IMR-90 (cell line): ENCODE measurements around the gene FCRL2. TPM values are rescaled to one million over a fixed set of nuclear protein-coding genes. Genes with fewer than 3 reads are reported as not detected.

Source experiments
- ATAC-seq: fragments of 200-7000 bp; cut with Tn5 transposase; 2 replicates; pipeline ENCODE4 v1.9.1; 2020; ENCODE audit warnings: low read depth, mild to moderate bottlenecking, moderate library complexity
- BruUV-seq: library from RNA; stranded (reverse); fragments of 400-500 nt; replicated peaks from 2 replicates; lab custom pipeline; 2021; lab: Mats Ljungman, UMichigan
- CTCF ChIA-PET: fragments of 300-600 bp; formaldehyde crosslinking; extraction: SDS; loops from one replicate; lab custom pipeline; 2021; ENCODE audit warnings: antibody characterized with exemption; lab: Yijun Ruan, JAX
- POLR2A ChIA-PET: fragments of 300-600 bp; sonication (Branson Sonifier 250); formaldehyde crosslinking; loops from one replicate; lab custom pipeline; 2022; ENCODE audit warnings: antibody characterized with exemption; ENCODE audit not compliant: unreplicated experiment; lab: Charles Lee
- DNase-seq: peaks from one replicate; pipeline ENCODE4 v3.0.0; 2013
- H2AFZ ChIP-seq: replicated peaks from 2 replicates; pipeline ENCODE3; 2013; ENCODE audit warnings: low read length, mild to moderate bottlenecking; ENCODE audit not compliant: poor library complexity
- H2AK5ac ChIP-seq: 2 replicates; pipeline ENCODE4 v1.6.1; 2013; ENCODE audit warnings: low read depth, low read length, inconsistent platforms
- H2AK9ac ChIP-seq: replicated peaks from 2 replicates; pipeline ENCODE3; 2013; ENCODE audit warnings: mild to moderate bottlenecking, low read depth, low read length, moderate library complexity; ENCODE audit not compliant: poor library complexity
- H2BK120ac ChIP-seq: 2 replicates; pipeline ENCODE4 v1.6.1; 2013; ENCODE audit warnings: low read depth, low read length, inconsistent platforms
- H2BK15ac ChIP-seq: 3 replicates; pipeline ENCODE4 v1.6.1; 2013; ENCODE audit warnings: low read depth, low read length, inconsistent platforms
- H2BK20ac ChIP-seq: 2 replicates; pipeline ENCODE4 v1.6.1; 2013; ENCODE audit warnings: low read depth, mild to moderate bottlenecking, inconsistent platforms, low read length, moderate library complexity
- H2BK5ac ChIP-seq: 2 replicates; pipeline ENCODE4 v1.6.1; 2013; ENCODE audit warnings: mild to moderate bottlenecking, low read depth, low read length, inconsistent platforms; ENCODE audit not compliant: poor library complexity, severe bottlenecking
- H3K14ac ChIP-seq: replicated peaks from 2 replicates; pipeline ENCODE4 v1.6.1; 2013; ENCODE audit warnings: low read depth, low read length, inconsistent platforms
- H3K18ac ChIP-seq: 2 replicates; pipeline ENCODE4 v1.6.1; 2013; ENCODE audit warnings: low read depth, low read length, control low read depth
- H3K23ac ChIP-seq: 2 replicates; pipeline ENCODE4 v1.6.1; 2013; ENCODE audit warnings: low read depth, low read length, inconsistent platforms
- H3K27ac ChIP-seq: 2 replicates; pipeline ENCODE4 v1.5.1; 2013; ENCODE audit warnings: mild to moderate bottlenecking, control low read depth, low read length; ENCODE audit not compliant: insufficient read depth
- H3K27me3 ChIP-seq: 2 replicates; pipeline ENCODE4 v1.6.1; 2013; ENCODE audit warnings: low read length; ENCODE audit not compliant: control insufficient read depth, insufficient read depth
- H3K36me3 ChIP-seq: 2 replicates; pipeline ENCODE4 v1.6.1; 2013; ENCODE audit warnings: low read length, mixed read lengths; ENCODE audit not compliant: control insufficient read depth, insufficient read depth
- H3K4ac ChIP-seq: 2 replicates; pipeline ENCODE4 v1.6.1; 2013; ENCODE audit warnings: low read depth, low read length, inconsistent platforms
- H3K4me1 ChIP-seq: 2 replicates; pipeline ENCODE4 v1.6.1; 2013; ENCODE audit warnings: low read length, mixed read lengths; ENCODE audit not compliant: control insufficient read depth, insufficient read depth
- H3K4me2 ChIP-seq: 2 replicates; pipeline ENCODE4 v1.6.1; 2013; ENCODE audit warnings: low read depth, mild to moderate bottlenecking, control low read depth, low read length, moderate library complexity
- H3K4me3 ChIP-seq: 2 replicates; pipeline ENCODE4 v1.5.1; 2013; ENCODE audit warnings: low read depth, mild to moderate bottlenecking, control low read depth, low read length, moderate library complexity; ENCODE audit not compliant: insufficient read depth
- H3K56ac ChIP-seq: 2 replicates; pipeline ENCODE4 v1.6.1; 2013; ENCODE audit warnings: low read length, inconsistent platforms; ENCODE audit not compliant: insufficient read depth; ENCODE audit errors: extremely low read depth
- H3K79me1 ChIP-seq, 2 experiments: 2 replicates each; pipeline ENCODE4 v1.6.1; 2013; ENCODE audit warnings: low read length in 2 of 2, inconsistent platforms in 1 of 2, low read depth in 1 of 2
- H3K9ac ChIP-seq: 2 replicates; pipeline ENCODE4 v1.6.1; 2013; ENCODE audit warnings: low read depth, low read length, control low read depth
- H3K9me1 ChIP-seq: 2 replicates; pipeline ENCODE4 v1.6.1; 2013; ENCODE audit warnings: low read length, inconsistent platforms; ENCODE audit not compliant: insufficient read depth
- H3K9me3 ChIP-seq: 2 replicates; pipeline ENCODE4 v1.6.1; 2013; ENCODE audit warnings: low read length; ENCODE audit not compliant: control insufficient read depth, insufficient read depth
- H4K20me1 ChIP-seq: 2 replicates; pipeline ENCODE4 v1.6.1; 2013; ENCODE audit warnings: low read length, inconsistent platforms; ENCODE audit not compliant: insufficient read depth
- H4K5ac ChIP-seq: 2 replicates; pipeline ENCODE4 v1.6.1; 2013; ENCODE audit warnings: mild to moderate bottlenecking, low read depth, low read length, control low read depth
- H4K8ac ChIP-seq, 2 experiments: 2 replicates each; pipeline ENCODE4 v1.6.1; 2013; ENCODE audit warnings: low read depth in 2 of 2, low read length in 2 of 2, control low read depth in 1 of 2, inconsistent platforms in 1 of 2
- H4K91ac ChIP-seq: 2 replicates; pipeline ENCODE4 v1.6.1; 2013; ENCODE audit warnings: low read depth, low read length, inconsistent platforms; ENCODE audit not compliant: insufficient read depth
- BHLHE40 ChIP-seq: fragments of 150-350 bp; IDR thresholded peaks from 2 replicates; pipeline ENCODE4 v1.6.1; 2016; ENCODE audit warnings: mild to moderate bottlenecking, low read depth, low read length
- CEBPB ChIP-seq: IDR thresholded peaks from 2 replicates; pipeline ENCODE4 v1.6.1; 2012; ENCODE audit warnings: low read depth, low read length, improper control_type of control experiment
- CHD1 ChIP-seq: IDR thresholded peaks from 2 replicates; pipeline ENCODE4 v1.6.1; 2012; ENCODE audit warnings: low read depth, low read length, improper control_type of control experiment
- FOS ChIP-seq: fragments of 150-350 bp; IDR thresholded peaks from 2 replicates; pipeline ENCODE4 v1.6.1; 2016; ENCODE audit warnings: low read depth, low read length
- MAFK ChIP-seq: IDR thresholded peaks from 2 replicates; pipeline ENCODE4 v1.6.1; 2012; ENCODE audit warnings: low read depth, low read length, improper control_type of control experiment
- MAZ ChIP-seq: IDR thresholded peaks from 2 replicates; pipeline ENCODE4 v1.6.1; 2012; ENCODE audit warnings: low read depth, mild to moderate bottlenecking, low read length, improper control_type of control experiment, moderate library complexity, borderline replicate concordance
- MXI1 ChIP-seq: IDR thresholded peaks from 2 replicates; pipeline ENCODE4 v1.6.1; 2012; ENCODE audit warnings: low read depth, mild to moderate bottlenecking, low read length, moderate library complexity, borderline replicate concordance
- NFE2L2 ChIP-seq: fragments of 150-350 bp; IDR thresholded peaks from 2 replicates; pipeline ENCODE4 v1.6.1; 2016; ENCODE audit warnings: low read depth, mild to moderate bottlenecking, low read length
- POLR2A ChIP-seq: IDR thresholded peaks from 2 replicates; pipeline ENCODE4 v1.6.1; 2012; ENCODE audit warnings: mild to moderate bottlenecking, low read depth, low read length
- RAD21 ChIP-seq: IDR thresholded peaks from 2 replicates; pipeline ENCODE4 v1.6.1; 2012; ENCODE audit warnings: low read length, improper control_type of control experiment
- RCOR1 ChIP-seq: IDR thresholded peaks from 2 replicates; pipeline ENCODE4 v1.6.1; 2012; ENCODE audit warnings: mild to moderate bottlenecking, low read length, improper control_type of control experiment; ENCODE audit not compliant: insufficient replicate concordance
- RFX5 ChIP-seq: IDR thresholded peaks from 2 replicates; pipeline ENCODE4 v1.8.0; 2012; ENCODE audit warnings: low read depth, mild to moderate bottlenecking, low read length, moderate library complexity
- WGBS, 2 experiments: methylation state at CpG; one replicate each; pipeline versions ENCODE4 v1.1.5 to v1.1.7; 2013; ENCODE audit warnings: missing lambda C conversion rate in 2 of 2; ENCODE audit not compliant: insufficient read length in 1 of 2; ENCODE audit errors: extremely low coverage in 2 of 2; 5-methylcytosine and 5-hydroxymethylcytosine counted together
- dilution Hi-C: fragments of 300-500 bp; cut with HindIII; formaldehyde crosslinking; loops from one replicate; pipeline ENCODE4 v1.14.3; 2018; ENCODE audit warnings: low sequenced_read_pairs; ENCODE audit not compliant: unreplicated experiment
- in situ Hi-C: fragments of 300-500 bp; cut with MboI; formaldehyde crosslinking; loops from 3 replicates; pipeline ENCODE4 v1.14.3; 2019; ENCODE audit warnings: low sequenced_read_pairs, inconsistent platforms, mixed read lengths
- intact Hi-C: fragments of 100-400 bp; cut with micrococcal nuclease; formaldehyde crosslinking; loops from 2 replicates; pipeline ENCODE4 v1.10.0; 2022
- polyA plus RNA-seq, 3 experiments: library from polyadenylated mRNA; depleted of rRNA; stranded (reverse); fragments of >200 nt; gene quantifications; 2 replicates each; pipeline ENCODE4 v1.2.3, GENCODE V29; 2012; ENCODE audit warnings: low replicate concordance in 1 of 3
- total RNA-seq: library from RNA; depleted of rRNA; stranded (reverse); fragments of >200 nt; gene quantifications from 2 replicates; pipeline ENCODE4 v1.2.3, GENCODE V29; 2012
- TF ChIP-seq, protein P1 (sequence below): conservative IDR thresholded peaks from 2 replicates; pipeline ENCODE4 v1.5.1; 2012; ENCODE audit warnings: mild to moderate bottlenecking, low read depth, low read length, improper control_type of control experiment
- TF ChIP-seq, protein P2 (sequence below): fragments of 150-350 bp; IDR thresholded peaks from 2 replicates; pipeline ENCODE4 v1.6.1; 2017; ENCODE audit warnings: mild to moderate bottlenecking, antibody characterized with exemption, low read length, low read depth
- TF ChIP-seq, protein P3 (sequence below): fragments of 150-350 bp; IDR thresholded peaks from 2 replicates; pipeline ENCODE4 v1.6.1; 2016; ENCODE audit warnings: low read depth, mild to moderate bottlenecking, low read length, moderate library complexity, borderline replicate concordance

Gene FCRL2
- total and polyA plus RNA-seq, 2 of the 4 experiments (the other 2 are of a cell fraction): not detected

DNA sequence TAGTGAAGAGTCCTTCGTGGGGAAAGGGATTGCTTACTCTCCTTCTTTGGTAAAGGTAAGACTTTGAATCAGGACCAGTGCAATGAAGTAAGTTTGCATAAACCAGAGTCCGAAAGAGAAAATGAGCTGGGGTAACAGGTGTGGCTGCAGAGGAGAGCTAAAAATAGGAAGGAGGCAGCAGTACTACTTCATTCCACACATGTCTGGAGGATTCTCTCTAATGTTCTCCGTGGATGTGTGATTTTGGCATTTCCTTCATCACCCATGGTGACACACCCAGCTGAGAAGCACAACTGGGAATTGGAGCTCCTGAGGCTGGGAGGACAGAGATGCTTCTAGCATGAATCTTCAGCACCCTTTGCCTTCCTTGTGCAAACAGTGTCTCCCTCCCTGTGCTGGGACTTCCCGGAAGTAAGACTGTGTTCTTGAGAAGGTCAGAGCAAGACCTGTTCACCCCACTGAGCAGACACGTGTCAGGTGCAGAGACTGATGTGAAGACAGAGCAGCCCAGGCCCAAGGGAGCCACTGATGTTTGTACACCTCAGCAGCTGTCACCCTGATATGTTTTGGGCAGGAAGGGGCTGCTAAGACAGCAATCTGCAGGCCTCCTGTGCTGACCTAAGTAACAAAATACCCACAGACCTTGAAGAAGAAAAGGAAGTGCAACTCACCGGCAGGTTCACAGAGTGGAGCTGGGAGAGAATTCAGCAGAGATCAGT, 29.7 kb upstream of the FCRL2 start:
- Histone ChIP-seq H4K5ac (no peak overlapping the region), H3K9me1 (no peaks in the 10 kb centered on the region), H3K27ac (no peak overlapping the region), H3K23ac (no peak overlapping the region), H4K91ac (no peak overlapping the region), H2AK5ac (no peak overlapping the region), H3K9me3 (no peaks in the 10 kb centered on the region), H3K56ac (no peak overlapping the region), H3K36me3 (no peaks in the 10 kb centered on the region), H2AK9ac (peak overlapping the region; percentile 37), H3K4me2 (no peak overlapping the region), H3K14ac (no peak overlapping the region), H3K4ac (no peak overlapping the region), H2BK20ac (no peak overlapping the region), H3K79me1 (no peaks in the 10 kb centered on the region), H3K9ac (no peak overlapping the region), H3K4me1 (no peaks in the 10 kb centered on the region), H2BK5ac (no peak overlapping the region), H4K20me1 (no peaks in the 10 kb centered on the region), H2BK15ac (no peak overlapping the region), H2AFZ (no peak overlapping the region), H3K27me3 (no peaks in the 10 kb centered on the region), H2BK120ac (no peak overlapping the region), H4K8ac (no peak overlapping the region), H3K18ac (no peak overlapping the region), H3K4me3 (no peak overlapping the region)
- no TSS peak for BruUV-seq
- ChIA-PET POLR2A (no interaction called here), CTCF (no interaction called here)
- intact Hi-C loops (no loop called here), in situ Hi-C loops (no loop called here), dilution Hi-C loops (no loop called here)
- no peak for ATAC-seq
- TF ChIP-seq BHLHE40 (no peak), CEBPB (no peak), CHD1 (no peak), MXI1 (no peak), FOS (no peak), MAZ (no peak), POLR2A (no peak), RCOR1 (no peak), RFX5 (no peak), RAD21 (no peak), NFE2L2 (no peak), MAFK (no peak)
- TF ChIP-seq, protein P1, sequence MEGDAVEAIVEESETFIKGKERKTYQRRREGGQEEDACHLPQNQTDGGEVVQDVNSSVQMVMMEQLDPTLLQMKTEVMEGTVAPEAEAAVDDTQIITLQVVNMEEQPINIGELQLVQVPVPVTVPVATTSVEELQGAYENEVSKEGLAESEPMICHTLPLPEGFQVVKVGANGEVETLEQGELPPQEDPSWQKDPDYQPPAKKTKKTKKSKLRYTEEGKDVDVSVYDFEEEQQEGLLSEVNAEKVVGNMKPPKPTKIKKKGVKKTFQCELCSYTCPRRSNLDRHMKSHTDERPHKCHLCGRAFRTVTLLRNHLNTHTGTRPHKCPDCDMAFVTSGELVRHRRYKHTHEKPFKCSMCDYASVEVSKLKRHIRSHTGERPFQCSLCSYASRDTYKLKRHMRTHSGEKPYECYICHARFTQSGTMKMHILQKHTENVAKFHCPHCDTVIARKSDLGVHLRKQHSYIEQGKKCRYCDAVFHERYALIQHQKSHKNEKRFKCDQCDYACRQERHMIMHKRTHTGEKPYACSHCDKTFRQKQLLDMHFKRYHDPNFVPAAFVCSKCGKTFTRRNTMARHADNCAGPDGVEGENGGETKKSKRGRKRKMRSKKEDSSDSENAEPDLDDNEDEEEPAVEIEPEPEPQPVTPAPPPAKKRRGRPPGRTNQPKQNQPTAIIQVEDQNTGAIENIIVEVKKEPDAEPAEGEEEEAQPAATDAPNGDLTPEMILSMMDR: no peak
- TF ChIP-seq, protein P2, sequence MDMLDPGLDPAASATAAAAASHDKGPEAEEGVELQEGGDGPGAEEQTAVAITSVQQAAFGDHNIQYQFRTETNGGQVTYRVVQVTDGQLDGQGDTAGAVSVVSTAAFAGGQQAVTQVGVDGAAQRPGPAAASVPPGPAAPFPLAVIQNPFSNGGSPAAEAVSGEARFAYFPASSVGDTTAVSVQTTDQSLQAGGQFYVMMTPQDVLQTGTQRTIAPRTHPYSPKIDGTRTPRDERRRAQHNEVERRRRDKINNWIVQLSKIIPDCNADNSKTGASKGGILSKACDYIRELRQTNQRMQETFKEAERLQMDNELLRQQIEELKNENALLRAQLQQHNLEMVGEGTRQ: no peak
- TF ChIP-seq, protein P3, sequence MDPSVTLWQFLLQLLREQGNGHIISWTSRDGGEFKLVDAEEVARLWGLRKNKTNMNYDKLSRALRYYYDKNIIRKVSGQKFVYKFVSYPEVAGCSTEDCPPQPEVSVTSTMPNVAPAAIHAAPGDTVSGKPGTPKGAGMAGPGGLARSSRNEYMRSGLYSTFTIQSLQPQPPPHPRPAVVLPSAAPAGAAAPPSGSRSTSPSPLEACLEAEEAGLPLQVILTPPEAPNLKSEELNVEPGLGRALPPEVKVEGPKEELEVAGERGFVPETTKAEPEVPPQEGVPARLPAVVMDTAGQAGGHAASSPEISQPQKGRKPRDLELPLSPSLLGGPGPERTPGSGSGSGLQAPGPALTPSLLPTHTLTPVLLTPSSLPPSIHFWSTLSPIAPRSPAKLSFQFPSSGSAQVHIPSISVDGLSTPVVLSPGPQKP: no peak
- no peak for DNase-seq
- WGBS, 2 experiments: no CpG with 5 or more reads among the region's 6 CpGs
